Measurements from ENCODE around the gene PARD6B. TPM values are rescaled to one million over a fixed set of nuclear protein-coding genes. Genes with fewer than 3 reads are reported as not detected.
A peak's percentile ranks its signal among the peaks of the same experiment; 100 is the strongest.

The PARD6B gene
- total and polyA plus RNA-seq, 2 of the 13 experiments (the other 11 are each of a cell fraction or from before 2014, with no cell fraction given), result 6.9 to 22.2 TPM

DNA sequence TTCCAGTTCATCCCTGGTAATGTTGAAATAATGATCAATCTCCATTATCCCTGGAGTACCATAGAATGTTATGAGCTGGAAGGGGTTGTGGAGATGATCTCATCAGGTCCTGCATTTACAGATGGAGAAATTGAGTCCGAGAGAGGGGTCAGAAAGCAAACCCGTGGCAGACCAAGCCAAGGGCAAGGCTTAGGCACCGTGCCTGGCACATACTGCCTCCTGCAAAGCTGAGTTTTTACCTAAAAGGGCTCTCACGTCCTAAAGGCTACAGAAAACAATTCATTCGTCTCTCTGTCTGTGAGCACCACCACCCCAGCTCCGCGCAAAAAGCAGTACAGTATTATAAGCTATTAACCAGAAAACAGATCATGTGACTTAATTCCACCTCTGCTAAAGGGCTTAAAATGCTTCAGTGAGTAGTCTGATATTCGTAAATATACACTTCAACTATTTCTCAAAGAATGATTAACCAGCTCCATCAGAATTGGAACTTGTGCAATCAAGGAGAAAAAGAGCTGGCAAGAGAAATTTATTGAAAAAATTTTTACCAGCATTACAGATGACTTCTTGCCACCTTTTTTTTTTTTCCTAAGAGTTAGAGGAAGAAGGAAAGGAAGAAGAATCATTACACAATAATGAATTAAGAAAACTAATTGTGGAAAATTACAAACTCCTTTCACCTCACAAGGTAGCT lies 3.4 kb upstream of the PARD6B start (continued):
- TF ChIP-seq ZIK1 (CRISPR knock-in tag; IDR thresholded peaks at IDR 0.05; ENCODE audit: borderline replicate concordance, low read depth) (no peak), ZNF253 (CRISPR knock-in tag; IDR thresholded peaks at IDR 0.05; ENCODE audit: borderline replicate concordance) (no peak), ELF3 (CRISPR knock-in tag; IDR thresholded peaks at IDR 0.05) (no peak; the same call in none of the 2 replicates), NFKBIZ (CRISPR knock-in tag; IDR thresholded peaks at IDR 0.05) (no peak), MED13 (CRISPR knock-in tag; IDR thresholded peaks at IDR 0.05) (no peak), TAF1 (CRISPR knock-in tag; IDR thresholded peaks at IDR 0.05) (peak; percentile 16; the same call in 1 of the 2 replicates), ZNF205 (CRISPR knock-in tag; IDR thresholded peaks at IDR 0.05) (no peak), RFX1 (IDR thresholded peaks at IDR 0.05) (no peak), NKX3-1 (CRISPR knock-in tag; IDR thresholded peaks at IDR 0.05) (0 out of 2 replicates have a peak, but pooled peaks have one; percentile 28), NFE2 (CRISPR knock-in tag; IDR thresholded peaks at IDR 0.05) (no peak), FOXA1 (IDR thresholded peaks at IDR 0.05) (no peak), FOXA1 (CRISPR knock-in tag; IDR thresholded peaks at IDR 0.05) (no peak), RXRB (CRISPR knock-in tag; IDR thresholded peaks at IDR 0.05; ENCODE audit: borderline replicate concordance) (no peak; the same call in 1 of the 2 replicates), ZNF772 (CRISPR knock-in tag; IDR thresholded peaks at IDR 0.05) (no peak)
- TF ChIP-seq, protein P1, sequence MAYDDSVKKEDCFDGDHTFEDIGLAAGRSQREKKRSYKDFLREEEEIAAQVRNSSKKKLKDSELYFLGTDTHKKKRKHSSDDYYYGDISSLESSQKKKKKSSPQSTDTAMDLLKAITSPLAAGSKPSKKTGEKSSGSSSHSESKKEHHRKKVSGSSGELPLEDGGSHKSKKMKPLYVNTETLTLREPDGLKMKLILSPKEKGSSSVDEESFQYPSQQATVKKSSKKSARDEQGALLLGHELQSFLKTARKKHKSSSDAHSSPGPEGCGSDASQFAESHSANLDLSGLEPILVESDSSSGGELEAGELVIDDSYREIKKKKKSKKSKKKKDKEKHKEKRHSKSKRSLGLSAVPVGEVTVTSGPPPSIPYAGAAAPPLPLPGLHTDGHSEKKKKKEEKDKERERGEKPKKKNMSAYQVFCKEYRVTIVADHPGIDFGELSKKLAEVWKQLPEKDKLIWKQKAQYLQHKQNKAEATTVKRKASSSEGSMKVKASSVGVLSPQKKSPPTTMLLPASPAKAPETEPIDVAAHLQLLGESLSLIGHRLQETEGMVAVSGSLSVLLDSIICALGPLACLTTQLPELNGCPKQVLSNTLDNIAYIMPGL (CRISPR knock-in tag; IDR thresholded peaks at IDR 0.05; ENCODE audit: borderline replicate concordance in 1 of 2, low read depth in 1 of 2), result peak in 1 of 2 experiments; percentile 35; a peak in 2 of 4 replicates
- TF ChIP-seq, protein P2, sequence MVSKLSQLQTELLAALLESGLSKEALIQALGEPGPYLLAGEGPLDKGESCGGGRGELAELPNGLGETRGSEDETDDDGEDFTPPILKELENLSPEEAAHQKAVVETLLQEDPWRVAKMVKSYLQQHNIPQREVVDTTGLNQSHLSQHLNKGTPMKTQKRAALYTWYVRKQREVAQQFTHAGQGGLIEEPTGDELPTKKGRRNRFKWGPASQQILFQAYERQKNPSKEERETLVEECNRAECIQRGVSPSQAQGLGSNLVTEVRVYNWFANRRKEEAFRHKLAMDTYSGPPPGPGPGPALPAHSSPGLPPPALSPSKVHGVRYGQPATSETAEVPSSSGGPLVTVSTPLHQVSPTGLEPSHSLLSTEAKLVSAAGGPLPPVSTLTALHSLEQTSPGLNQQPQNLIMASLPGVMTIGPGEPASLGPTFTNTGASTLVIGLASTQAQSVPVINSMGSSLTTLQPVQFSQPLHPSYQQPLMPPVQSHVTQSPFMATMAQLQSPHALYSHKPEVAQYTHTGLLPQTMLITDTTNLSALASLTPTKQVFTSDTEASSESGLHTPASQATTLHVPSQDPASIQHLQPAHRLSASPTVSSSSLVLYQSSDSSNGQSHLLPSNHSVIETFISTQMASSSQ (IDR thresholded peaks at IDR 0.05; ENCODE audit: low read depth), result peak; percentile 74
- TF ChIP-seq, protein P2 (CRISPR knock-in tag; IDR thresholded peaks at IDR 0.05; ENCODE audit: borderline replicate concordance), result peak; percentile 35; the same call in 1 of the 2 replicates
- TF ChIP-seq, protein P3, sequence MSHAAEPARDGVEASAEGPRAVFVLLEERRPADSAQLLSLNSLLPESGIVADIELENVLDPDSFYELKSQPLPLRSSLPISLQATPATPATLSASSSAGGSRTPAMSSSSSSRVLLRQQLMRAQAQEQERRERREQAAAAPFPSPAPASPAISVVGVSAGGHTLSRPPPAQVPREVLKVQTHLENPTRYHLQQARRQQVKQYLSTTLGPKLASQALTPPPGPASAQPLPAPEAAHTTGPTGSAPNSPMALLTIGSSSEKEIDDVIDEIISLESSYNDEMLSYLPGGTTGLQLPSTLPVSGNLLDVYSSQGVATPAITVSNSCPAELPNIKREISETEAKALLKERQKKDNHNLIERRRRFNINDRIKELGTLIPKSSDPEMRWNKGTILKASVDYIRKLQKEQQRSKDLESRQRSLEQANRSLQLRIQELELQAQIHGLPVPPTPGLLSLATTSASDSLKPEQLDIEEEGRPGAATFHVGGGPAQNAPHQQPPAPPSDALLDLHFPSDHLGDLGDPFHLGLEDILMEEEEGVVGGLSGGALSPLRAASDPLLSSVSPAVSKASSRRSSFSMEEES (CRISPR knock-in tag; IDR thresholded peaks at IDR 0.05), result peak; percentile 79; the same call in 1 of the 2 replicates

Data from HepG2 (cell line).